ENCODE data around the gene JAM3.

DNA sequence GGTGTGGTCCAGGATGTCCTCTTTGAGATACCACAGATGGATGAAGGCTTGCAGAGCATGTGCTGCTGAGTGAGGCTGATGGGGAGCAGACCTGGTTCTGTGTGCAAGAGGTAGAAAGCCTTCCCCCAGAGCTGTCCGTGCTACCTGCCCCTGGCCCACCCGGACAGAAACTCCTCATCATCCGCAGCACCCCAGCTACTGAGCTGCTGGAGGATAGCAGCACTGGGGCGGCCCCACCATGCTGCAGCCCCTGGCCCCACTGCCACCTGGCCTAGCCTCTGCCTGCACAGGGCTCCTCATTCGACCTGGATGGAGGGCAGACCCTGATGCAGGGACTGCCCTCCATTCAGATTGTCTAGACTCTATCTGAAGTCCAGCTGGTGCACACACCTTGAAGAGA is 104.4 kb downstream of the JAM3 start:
- TF ChIP-seq, protein P1, sequence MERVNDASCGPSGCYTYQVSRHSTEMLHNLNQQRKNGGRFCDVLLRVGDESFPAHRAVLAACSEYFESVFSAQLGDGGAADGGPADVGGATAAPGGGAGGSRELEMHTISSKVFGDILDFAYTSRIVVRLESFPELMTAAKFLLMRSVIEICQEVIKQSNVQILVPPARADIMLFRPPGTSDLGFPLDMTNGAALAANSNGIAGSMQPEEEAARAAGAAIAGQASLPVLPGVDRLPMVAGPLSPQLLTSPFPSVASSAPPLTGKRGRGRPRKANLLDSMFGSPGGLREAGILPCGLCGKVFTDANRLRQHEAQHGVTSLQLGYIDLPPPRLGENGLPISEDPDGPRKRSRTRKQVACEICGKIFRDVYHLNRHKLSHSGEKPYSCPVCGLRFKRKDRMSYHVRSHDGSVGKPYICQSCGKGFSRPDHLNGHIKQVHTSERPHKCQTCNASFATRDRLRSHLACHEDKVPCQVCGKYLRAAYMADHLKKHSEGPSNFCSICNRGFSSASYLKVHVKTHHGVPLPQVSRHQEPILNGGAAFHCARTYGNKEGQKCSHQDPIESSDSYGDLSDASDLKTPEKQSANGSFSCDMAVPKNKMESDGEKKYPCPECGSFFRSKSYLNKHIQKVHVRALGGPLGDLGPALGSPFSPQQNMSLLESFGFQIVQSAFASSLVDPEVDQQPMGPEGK (CRISPR knock-in tag; IDR thresholded peaks at IDR 0.05; ENCODE audit: borderline replicate concordance) = no peak
- TF ChIP-seq ARNTL (CRISPR knock-in tag; IDR thresholded peaks at IDR 0.05; ENCODE audit: borderline replicate concordance, low read depth) (no peak), ZFP3 (CRISPR knock-in tag; IDR thresholded peaks at IDR 0.05) (no peak), TCF4 (CRISPR knock-in tag; IDR thresholded peaks at IDR 0.05; ENCODE audit: borderline replicate concordance) (no peak), PPARA (CRISPR knock-in tag; IDR thresholded peaks at IDR 0.05; ENCODE audit: borderline replicate concordance) (no peak), CSDC2 (CRISPR knock-in tag; IDR thresholded peaks at IDR 0.05) (no peak), SNAI2 (CRISPR knock-in tag; IDR thresholded peaks at IDR 0.05) (no peak), RARB (CRISPR knock-in tag; IDR thresholded peaks at IDR 0.05) (no peak), ISL1 (CRISPR knock-in tag; IDR thresholded peaks at IDR 0.05) (no peak)
- TF ChIP-seq, protein P2, sequence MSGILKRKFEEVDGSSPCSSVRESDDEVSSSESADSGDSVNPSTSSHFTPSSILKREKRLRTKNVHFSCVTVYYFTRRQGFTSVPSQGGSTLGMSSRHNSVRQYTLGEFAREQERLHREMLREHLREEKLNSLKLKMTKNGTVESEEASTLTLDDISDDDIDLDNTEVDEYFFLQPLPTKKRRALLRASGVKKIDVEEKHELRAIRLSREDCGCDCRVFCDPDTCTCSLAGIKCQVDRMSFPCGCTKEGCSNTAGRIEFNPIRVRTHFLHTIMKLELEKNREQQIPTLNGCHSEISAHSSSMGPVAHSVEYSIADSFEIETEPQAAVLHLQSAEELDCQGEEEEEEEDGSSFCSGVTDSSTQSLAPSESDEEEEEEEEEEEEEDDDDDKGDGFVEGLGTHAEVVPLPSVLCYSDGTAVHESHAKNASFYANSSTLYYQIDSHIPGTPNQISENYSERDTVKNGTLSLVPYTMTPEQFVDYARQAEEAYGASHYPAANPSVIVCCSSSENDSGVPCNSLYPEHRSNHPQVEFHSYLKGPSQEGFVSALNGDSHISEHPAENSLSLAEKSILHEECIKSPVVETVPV (CRISPR knock-in tag; IDR thresholded peaks at IDR 0.05) = no peak
